Stimulated activated CD8-positive, alpha-beta memory T cell treated with anti-CD3 and anti-CD28 coated beads, Interleukin-7, amount 100 ng/mL, for 4 hours (primary cell): Measurements from ENCODE around the gene BROX.
"Not testable (repeated sequence)": the region's sequence is repeated elsewhere in the genome, so short reads cannot be mapped to it uniquely, and the experiment has no call there.

Experiments used
- DNase-seq, 2 donors: peaks; one replicate each; pipeline ENCODE4 v3.0.0-alpha.2; 2020; ENCODE audit warnings: low read depth in 2 of 2

Gene BROX

GRCh38 chr1:222732216-222733159, 20.1 kb downstream of the BROX start:
- no peak for DNase-seq

DNA sequence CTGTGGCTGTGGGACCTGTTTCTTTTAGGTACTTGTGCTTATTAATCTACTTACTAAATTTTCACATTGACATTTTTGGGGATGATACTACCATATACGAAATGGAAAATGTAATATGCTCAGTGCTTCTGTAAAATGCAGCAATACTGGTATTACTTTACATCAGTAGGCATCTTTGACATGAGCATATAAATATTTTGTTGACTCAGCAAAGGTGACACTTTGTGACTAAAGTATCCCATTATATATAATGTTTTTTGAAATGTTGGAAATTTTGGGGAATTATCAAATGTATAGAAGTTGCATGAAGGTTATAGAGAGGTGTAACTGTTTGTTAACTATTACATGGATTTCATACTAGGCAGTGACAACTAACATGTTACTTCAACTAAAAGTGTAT, 22.4 kb downstream of the BROX start:
- DNase-seq = no peak

DNA sequence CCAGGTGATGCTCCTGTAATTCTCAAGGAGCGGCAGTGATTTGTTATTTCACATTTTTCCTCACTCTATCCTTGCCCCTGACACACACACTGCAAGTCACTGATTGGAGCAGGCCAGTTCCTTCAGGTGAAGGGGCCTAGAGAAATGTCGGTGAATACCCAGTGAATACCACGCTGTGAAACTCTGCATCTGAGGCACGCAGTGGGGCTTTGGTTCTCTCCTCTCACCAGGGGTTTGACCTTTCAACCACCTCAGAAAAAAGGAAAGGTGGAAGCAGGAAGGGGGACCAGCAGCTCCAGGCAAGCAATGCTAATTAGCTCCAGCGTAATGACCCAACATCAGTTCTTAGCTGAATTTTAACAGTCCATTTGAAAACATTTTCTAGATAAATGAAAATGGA, 24.1 kb downstream of the BROX start:
- DNase-seq = no peak

- no peak for DNase-seq
These were observed 24.6 kb downstream of the BROX start, which contains the start of gene FAM177B for GRCh38 chr1:222736972-222737371. Gene FAM177B, plus strand, starts transcription at chr1:222737202. Its CDS starts 9,344 bp downstream, at chr1:222746546.

GRCh38 chr1:222739465-222739864, 27.1 kb downstream of the BROX start:
- DNase-seq = no peak

DNA sequence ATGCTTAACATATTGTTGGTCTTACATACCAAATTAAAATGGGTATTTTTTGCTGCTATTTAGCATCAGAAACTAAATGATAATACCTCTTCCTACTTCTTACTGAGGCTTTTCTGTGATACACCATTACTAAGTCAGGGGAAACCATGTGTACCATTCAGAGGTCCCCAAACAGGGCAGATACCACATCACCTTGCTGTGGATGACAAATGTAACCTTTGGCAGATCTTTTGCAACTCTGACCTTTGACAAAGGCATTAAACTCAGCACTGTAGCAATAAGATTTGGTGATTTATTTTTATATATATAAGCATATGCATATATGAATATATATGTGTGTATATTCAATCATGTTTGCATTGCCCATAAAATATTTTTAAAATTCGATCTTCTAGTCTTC, 27.6 kb downstream of the BROX start:
- no peak for DNase-seq

- DNase-seq = not testable (repeated sequence)
These were observed 29.5 kb downstream of the BROX start for GRCh38 chr1:222741630-222742457.

DNA sequence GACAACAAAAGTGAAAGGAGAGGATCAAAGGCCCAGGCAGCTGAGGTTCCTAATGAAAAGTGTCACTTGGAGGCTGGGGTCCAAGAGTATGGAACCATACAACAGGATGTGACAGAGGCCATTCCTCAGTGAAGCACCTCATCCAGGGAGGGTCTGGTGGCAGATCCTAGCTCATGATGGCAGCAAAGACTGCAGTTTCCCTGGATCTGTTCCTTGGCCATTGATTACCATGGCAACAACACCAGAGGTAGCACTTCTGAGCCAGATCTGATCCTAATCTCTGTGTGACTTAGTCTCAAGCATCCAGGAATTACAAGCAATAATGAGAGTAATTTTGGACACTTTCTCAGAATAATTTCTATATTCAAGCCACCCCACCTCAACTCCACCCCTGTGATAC, 37.6 kb downstream of the BROX start:
- no peak for DNase-seq

DNA sequence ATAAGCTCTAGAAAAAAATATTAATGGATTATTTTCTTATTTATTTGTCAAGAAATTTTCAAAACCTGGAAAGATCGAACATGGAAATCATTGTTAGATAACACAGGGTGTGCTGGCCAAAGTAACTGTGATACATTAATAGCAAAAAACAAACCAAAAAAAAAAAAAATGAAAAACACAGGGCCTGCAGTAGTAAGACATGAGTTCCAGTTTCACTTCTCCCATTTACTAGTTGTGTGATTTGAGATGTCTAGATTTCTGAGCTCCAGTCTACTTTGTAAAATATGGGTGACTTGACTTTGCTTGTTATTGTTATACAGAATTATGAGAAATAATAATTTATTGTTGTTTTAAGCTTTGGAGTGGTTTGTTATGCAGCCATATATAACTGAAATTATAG, 38.3 kb downstream of the BROX start:
- DNase-seq = no peak

DNA sequence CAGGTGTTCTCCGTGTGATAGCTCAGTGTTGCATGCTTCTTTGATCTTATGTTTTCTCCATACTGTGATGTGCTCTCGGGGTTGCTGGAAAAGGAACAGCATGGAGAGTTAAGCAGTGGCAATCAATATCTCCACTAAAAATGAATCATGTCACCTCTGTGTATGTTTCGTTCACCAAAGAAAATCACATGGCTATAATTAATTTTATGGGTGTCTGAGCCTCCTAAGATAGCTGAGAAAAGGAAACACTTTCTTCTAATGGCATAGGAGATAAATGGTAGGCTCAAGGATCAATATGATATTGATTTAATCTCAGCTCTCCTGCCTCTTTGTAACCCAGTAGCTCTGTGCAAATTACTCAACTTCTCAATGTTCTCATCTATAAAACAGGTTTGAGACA, 38.9 kb downstream of the BROX start:
- no peak for DNase-seq

DNA sequence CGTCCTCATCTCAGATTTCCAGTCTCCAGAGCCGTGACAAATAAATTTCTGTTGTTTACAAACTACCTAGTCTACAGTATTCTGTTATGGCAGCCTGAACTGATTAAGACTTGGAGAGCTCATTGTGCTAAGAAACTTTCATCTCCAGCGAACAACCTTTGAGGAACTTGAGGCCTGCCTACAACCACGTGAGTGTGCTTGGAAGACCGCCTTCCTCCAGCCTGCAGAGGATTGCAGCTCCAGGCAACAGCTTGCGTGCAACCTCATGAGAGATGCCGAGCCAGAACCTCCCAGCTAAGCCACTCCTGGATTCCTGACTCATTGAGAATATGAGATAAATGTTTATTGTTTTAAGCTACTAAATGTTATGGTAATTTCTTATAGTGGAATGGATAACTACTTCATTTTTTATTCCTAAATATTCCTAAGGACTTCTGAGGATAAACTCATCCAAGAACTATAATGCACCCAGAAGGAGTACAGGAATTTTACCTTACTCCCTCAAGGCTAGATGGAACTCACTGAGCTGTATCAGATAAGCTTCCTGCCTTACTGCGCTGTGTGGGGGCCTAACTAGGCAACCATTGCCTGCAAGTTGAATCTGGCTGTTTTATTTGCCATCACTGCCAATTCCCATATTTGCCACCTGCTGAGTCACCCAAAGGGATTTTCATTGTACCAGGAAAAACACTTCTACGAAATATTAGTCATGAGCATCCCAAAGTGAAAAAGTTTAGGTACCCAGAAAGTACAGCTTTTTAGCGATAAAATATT, 42.2 kb downstream of the BROX start:
- DNase-seq = no peak

DNA sequence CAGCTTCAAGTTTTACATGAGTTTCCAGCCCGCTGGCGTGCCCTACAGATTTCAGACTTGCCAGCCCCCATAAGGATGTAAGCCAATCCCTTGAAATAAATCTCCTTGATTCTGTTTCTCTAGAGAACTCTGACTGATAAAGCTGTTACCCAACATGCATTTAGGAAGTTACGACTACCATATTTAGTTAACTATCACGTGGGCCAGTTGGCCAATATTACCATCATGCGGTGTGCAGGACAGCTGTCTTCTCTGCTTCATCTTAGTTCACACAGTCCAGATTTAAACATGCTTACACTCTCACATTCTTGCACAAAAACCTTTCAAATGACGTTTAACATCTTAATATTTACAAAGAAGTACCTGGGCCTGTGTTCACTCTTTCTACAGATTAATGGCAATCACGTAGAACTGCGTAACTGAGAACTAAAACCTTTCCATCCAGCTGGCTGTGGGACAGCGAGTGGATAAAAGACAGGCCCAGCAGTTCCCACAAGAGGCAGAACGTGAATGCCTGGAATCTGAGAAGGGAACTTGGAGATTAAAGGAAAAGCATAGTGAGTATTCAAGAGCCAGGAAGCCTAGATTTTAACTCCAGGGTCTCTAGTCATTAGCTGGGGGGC, 45.4 kb downstream of the BROX start:
- DNase-seq = no peak

- DNase-seq = no peak
These were observed 47.2 kb downstream of the BROX start for GRCh38 chr1:222759451-222760035.

GRCh38 chr1:222761083-222761482, 48.7 kb downstream of the BROX start:
- no peak for DNase-seq

DNA sequence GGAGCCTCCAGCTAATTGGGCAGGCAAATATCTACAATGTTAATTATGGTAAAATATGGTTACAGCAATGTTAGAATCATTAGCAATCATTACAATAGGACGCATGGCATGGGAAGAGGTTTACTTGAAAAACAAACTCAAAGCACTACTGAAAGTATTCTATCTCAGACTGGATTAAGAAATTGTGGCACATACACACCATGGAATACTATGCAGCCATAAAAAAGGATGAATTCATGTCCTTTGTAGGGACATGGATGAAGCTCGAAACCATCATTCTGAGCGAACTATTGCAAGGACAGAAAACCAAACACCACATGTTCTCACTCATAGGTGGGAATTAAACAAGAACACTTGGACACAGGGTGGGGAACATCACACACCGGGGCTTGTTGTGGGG, 49.8 kb downstream of the BROX start:
- DNase-seq = not testable (repeated sequence)

DNA sequence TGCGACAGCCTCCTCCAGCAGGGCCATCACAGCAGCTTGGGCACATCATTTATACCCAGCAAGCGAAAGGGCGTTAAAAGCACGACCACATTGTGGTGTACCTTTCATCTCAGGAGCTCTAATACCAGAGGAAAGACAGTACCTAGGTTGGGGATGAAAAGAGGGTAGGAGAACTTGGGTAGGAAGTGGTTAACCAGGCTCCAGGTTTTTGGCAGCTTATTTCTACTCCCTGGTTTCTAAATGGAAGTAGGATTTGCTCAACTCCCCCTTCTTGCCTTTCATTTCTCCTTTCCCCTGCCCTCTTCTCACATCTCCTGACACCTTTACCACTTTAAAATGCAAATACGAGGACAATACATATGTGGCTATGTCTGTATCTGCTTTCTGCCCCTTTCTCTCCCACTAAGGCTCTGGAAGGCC, 54.8 kb downstream of the BROX start:
- no peak for DNase-seq

- no peak for DNase-seq
These were observed 56.2 kb downstream of the BROX start for GRCh38 chr1:222768592-222768991.

DNA sequence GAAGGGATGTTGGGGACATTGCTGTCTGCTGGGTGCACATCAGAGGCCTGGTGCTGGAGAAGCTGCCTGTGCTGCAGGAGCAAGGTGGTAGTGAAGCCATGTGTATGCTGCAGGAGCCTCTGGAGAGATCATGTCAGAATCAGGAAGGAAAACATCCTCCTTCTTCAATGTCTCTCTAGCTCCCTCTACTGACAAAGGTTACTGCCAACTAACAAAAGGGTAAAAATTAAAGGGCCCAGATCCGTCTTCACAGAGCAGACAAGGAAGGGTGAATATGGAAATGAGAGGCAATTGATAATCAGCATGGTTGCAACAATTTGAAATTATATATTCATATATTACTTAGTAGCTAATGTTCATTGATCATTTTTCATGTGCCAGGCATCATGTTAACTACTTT, 56.8 kb downstream of the BROX start:
- no peak for DNase-seq

- DNase-seq = no peak
These were observed 57.7 kb downstream of the BROX start for GRCh38 chr1:222769971-222770620.

DNA sequence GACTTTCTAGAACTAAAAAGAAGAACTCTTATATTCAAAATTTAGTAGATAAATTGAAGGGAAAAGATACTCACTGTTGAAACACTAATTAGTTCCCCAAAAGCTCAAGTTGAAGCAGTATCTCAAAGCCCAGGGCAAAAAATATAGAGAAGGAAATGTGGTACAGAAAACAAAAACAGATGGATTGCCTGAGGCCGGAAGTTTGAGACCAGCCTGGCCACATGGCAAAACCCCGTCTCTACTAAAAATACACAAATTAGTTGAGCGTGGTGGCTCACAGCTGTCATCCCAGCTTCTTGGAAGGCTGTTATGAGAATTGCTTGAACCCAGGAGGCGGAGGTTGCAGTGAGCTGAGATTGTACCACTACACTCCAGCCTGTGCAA, 60.6 kb downstream of the BROX start:
- DNase-seq = no peak

- DNase-seq = no peak
These were observed 65.1 kb downstream of the BROX start for GRCh38 chr1:222777463-222777862.
